ENCODE results near the gene THEMIS2.
"Not testable (repeated sequence)": the region's sequence is repeated elsewhere in the genome, so short reads cannot be mapped to it uniquely, and the experiment has no call there.

Gene THEMIS2

DNA sequence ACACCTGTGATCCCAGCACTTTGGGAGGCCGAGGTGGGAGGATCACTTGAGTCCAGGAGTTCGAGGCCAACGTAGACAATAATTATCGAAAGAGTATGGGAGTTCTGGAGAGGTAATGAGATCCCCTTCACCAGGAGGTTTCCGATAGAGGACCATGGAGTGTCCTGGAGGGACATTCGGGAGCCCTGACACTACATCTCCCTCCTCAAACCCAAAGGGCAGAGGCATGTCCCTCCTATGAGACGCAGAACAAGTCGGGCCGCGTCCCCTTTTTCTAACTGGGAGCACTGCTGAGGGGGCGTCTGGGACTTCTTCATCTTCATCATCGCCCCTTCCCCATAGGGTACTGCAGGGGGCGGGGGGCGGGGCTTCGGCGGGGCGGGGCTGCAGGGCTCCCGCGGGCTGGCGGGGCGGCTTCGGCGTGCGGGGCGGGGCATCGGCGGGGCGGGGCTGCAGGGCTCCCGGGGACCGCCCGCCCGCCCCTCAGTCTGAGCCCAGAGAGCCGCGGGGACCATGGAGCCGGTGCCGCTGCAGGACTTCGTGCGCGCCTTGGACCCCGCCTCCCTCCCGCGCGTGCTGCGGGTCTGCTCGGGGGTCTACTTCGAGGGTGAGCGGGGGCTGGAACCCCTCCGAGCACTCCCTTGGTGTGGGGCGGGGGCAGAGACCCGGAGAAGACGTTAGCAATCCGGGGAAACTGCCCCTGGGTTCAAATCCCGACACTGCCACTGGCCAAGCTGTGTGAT lies at the start of gene THEMIS2:
THEMIS2 (plus strand) TSS at position 486 of the 743 bp plus-strand sequence; CDS start at position 514, 28 bp downstream.
- DNase-seq (ENCODE audit: low read depth), result no peak

- no peak for DNase-seq (ENCODE audit: low read depth)
These were observed 48.6 kb upstream of the THEMIS2 start for GRCh38 chr1:27823784-27824183.

- DNase-seq (ENCODE audit: low read depth), result no peak
These were observed 47.9 kb upstream of the THEMIS2 start for GRCh38 chr1:27824411-27824810.

- not testable (repeated sequence) for DNase-seq (ENCODE audit: low read depth)
These were observed 42.9 kb upstream of the THEMIS2 start for GRCh38 chr1:27829339-27829960.

DNA sequence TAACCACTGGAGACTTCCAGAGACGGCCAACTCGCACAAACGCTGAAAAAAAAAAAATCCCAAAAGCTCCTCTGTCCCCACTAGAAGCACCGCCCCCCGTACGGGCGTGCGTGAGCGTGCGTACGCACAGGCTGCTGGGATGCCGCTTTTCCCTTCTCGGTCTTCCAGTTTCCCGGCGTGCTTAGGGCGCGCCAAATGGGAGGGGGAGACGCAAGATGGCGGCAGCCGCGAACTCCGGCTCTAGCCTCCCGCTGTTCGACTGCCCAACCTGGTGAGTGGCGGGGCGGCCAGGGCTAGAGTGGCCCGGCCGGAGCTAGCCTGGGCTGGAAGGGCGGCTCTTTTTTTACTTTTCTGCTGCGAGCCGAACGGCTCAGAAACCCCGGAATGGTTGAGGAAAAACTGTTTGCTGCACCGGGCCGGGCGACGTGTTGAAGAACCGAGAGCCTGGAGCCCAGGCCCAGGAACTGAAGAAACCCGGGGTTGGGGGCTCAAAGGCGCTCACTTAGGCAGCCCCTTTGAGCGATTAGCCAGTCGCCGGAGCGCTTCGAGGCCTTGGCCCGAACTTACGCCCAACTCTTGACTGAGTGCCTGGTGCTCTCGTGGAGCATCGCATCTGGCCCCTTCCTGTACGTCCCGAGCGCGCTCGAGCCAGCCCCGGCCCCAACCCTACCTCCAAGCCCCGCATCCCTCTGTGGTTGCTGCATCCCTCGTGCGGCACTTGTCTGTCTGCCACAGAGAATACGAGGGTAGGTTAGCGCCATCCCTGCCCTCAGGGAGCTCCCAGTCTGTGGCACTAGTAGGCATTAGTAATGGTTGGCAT lies 41.5 kb upstream of the THEMIS2 start, which contains the start of gene PPP1R8:
PPP1R8 (plus strand) TSS at position 162 of the 820 bp plus-strand sequence; CDS start at position 216, 54 bp downstream.
- peak; percentile 91 for DNase-seq (ENCODE audit: low read depth)

GRCh38 chr1:27831568-27832410 lies 40.6 kb upstream of the THEMIS2 start:
- no peak for DNase-seq (ENCODE audit: low read depth)

DNA sequence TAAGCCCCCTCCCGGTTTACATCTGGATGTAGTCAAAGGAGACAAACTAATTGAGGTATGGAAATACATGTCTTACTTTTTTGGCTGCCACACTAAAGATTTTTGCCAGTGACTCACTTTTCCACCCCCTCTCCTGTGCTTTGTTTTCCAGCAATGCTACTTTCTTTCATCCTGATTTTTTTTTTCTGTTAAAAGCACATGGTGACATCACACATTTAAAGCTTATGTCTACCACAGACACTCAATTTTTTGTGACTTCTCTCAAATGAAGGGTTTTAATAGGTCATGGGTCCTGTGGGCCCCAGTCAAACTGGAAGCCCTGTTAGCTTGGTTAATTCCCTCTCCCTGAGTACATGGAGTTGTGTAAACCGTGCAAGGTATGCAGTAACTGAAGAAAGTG lies 39.6 kb upstream of the THEMIS2 start:
- peak; percentile 20 for DNase-seq (ENCODE audit: low read depth)

- no peak for DNase-seq (ENCODE audit: low read depth)
These were observed 38.9 kb upstream of the THEMIS2 start for GRCh38 chr1:27833470-27833869.

DNA sequence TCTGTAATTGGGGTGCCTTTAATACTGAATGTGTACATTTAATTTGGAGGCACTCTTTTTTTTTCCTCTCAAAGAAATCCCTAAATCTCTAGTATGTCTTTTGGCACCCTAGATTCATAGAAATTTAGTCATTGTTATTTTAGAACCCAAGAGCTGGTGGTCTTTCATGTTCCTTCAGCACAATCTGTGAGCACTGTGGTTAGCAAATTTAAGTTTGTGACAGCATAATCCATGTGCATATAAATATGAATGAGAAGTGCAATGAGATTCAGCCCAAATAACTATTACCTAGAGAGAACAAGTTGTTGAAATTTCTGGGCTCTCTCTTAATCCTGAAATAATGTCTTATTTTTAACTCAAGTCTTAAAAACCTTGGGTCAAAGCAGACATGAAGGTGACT lies 37.3 kb upstream of the THEMIS2 start:
- DNase-seq (ENCODE audit: low read depth), result no peak

DNA sequence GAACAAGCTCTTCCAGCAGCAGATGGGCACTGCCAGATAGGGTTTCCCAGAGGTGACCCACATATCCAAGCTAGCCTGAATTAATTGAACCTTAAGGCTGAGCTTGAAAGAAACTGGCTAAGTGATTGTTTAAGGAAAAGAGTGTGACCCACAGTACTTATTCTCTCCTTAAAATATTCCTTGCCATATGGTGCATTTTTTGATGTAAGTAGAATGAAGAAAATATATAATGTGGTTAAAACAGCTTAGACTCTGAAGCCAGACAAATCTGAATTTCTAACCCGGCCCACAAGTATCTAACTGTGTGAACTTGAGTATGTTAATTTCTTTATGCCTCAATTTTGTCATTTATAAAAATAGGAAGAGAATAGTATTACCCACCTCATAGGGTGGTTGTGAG lies 36.8 kb upstream of the THEMIS2 start:
- DNase-seq (ENCODE audit: low read depth), result no peak

DNA sequence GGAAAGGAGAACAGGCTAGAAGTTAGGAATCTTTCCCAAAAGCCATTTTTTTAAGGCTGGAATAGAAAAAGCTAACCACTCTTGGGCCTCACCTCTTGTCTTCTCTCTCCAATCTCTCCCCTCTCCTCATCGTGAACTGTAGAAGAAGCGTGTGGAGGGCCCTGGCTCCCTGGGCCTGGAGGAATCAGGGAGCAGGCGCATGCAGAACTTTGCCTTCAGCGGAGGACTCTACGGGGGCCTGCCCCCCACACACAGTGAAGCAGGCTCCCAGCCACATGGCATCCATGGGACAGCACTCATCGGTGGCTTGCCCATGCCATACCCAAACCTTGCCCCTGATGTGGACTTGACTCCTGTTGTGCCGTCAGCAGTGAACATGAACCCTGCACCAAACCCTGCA lies 22.4 kb upstream of the THEMIS2 start:
- no peak for DNase-seq (ENCODE audit: low read depth)

DNA sequence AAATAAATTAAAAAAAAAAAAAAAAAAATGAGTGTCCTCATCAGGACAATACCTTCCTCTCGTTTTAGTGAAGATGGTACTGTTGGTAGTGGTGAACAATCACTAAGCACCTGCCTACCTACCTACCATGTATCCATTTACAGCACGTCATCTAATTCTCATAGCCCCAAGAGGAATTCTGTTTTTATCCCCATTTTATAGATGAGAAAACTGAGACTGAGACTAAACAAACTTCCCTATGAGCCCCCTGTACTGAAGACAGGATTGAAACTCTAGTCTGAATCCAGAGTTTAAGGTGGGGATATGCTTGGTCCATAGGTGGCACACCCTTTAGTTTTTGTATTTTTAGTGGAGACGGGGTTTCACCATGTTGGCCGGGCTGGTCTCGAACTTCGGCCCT lies 17.3 kb upstream of the THEMIS2 start:
- no peak for DNase-seq (ENCODE audit: low read depth)

GRCh38 chr1:27856561-27857343 lies 15.6 kb upstream of the THEMIS2 start:
- no peak for DNase-seq (ENCODE audit: low read depth)

DNA sequence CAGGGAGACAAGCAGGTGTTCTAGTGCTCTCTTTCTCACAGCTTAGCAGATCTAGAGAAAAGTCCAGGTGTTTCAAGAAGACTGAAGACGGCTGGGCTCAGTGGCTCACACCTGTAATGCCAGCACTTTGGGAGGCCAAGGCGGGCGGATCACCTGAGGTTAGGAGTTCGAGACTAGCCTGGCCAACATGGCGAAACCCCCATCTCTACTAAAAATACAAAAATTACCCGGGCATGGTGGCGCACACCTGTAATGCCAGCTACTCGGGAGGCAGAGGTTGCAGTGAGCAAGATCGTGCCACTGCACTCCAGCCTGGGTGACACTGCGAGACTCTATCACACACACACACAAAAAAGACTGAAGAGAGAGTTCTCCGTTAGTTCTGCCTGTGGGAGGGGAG lies 14.8 kb upstream of the THEMIS2 start:
- DNase-seq (ENCODE audit: low read depth), result not testable (repeated sequence)

GRCh38 chr1:27858072-27858948 lies 14.0 kb upstream of the THEMIS2 start:
- peak; percentile 68 for DNase-seq (ENCODE audit: low read depth)

GRCh38 chr1:27858949-27859576 lies 13.3 kb upstream of the THEMIS2 start:
- DNase-seq (ENCODE audit: low read depth), result no peak

- DNase-seq (ENCODE audit: low read depth), result no peak
These were observed 10.9 kb upstream of the THEMIS2 start for GRCh38 chr1:27861436-27861835.

DNA sequence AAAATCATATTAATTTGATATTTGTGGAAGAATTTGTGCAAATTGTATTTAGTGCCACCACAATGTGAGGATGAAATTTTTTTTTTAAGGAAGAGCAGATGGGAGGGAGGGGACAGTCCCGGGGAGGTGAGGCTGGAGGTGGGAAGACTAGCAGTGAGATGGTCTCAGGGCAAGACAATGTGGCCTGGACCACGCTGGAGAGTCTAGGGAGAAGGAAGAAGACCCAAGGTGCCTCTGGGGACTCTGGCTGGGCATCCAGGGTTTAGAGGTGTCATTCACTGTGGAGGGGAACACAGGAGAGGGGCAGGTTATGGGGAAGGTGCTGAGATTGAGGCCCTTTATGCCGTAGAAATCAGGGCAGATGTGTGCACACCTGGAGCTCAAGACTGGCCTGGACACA lies 10.3 kb upstream of the THEMIS2 start:
- DNase-seq (ENCODE audit: low read depth), result no peak
